Heart right ventricle (tissue), 16 donors: ENCODE data around the gene LRMDA. TPM values are rescaled to one million over a fixed set of nuclear protein-coding genes. Genes with fewer than 3 reads are reported as not detected.

Experiments
- ATAC-seq, 8 donors: fragments of 200-7000 bp; cut with Tn5 transposase; one replicate each; pipeline ENCODE4 v1.9.1; 2020; ENCODE audit warnings: mild to moderate bottlenecking in 8 of 8, moderate library complexity in 8 of 8, moderate number of reproducible peaks in 1 of 8
- DNase-seq, 2 donors: peaks; one replicate each; pipeline ENCODE4 v3.0.0-alpha.2; 2020
- H3K27ac ChIP-seq, 10 donors: fragments of 200-600 bp; sonication (generic) in 2 of 10; one replicate each; pipeline versions ENCODE4 v1.5.0 to v1.8.0; 2020 to 2022; ENCODE audit warnings: mild to moderate bottlenecking in 3 of 10
- H3K27me3 ChIP-seq, 7 donors: fragments of 200-600 bp; one replicate each; pipeline ENCODE4 v1.8.0; 2021 to 2022; ENCODE audit warnings: mild to moderate bottlenecking in 2 of 7
- H3K36me3 ChIP-seq, 9 donors: fragments of 200-600 bp; sonication (generic) in 1 of 9; one replicate each; pipeline versions ENCODE4 v1.5.0 to v1.8.0; 2020 to 2022; ENCODE audit warnings: mild to moderate bottlenecking in 2 of 9
- H3K4me1 ChIP-seq, 9 donors: fragments of 200-600 bp; sonication (generic) in 1 of 9; one replicate each; pipeline versions ENCODE4 v1.5.0 to v1.8.0; 2020 to 2022; ENCODE audit warnings: mild to moderate bottlenecking in 4 of 9
- H3K4me3 ChIP-seq, 10 donors: fragments of 200-600 bp; sonication (generic) in 2 of 10; one replicate each; pipeline versions ENCODE4 v1.5.0 to v1.8.0; 2020 to 2022; ENCODE audit warnings: mild to moderate bottlenecking in 7 of 10, moderate library complexity in 2 of 10
- H3K9me3 ChIP-seq, 11 donors: fragments of 200-600 bp in 10 of 11; sonication (generic) in 2 of 11; one replicate each; pipeline versions ENCODE4 v1.5.0 to v1.8.0; 2013 to 2022; ENCODE audit warnings: mild to moderate bottlenecking in 2 of 11, control low read depth in 1 of 11, moderate library complexity in 1 of 11
- whole genome bisulfite sequencing, 2 donors: extraction: QIAGEN DNeasy Blood & Tissue Kit; methylation state at CpG; one replicate each; pipeline ENCODE4 v1.1.7; 2013; ENCODE audit warnings: inconsistent platforms in 1 of 2; 5-methylcytosine and 5-hydroxymethylcytosine counted together
- intact Hi-C, 10 donors: fragments of 100-400 bp; cut with DNase I; formaldehyde crosslinking; loops; one replicate each; pipeline versions ENCODE4 v1.11.1 to v1.14.2; 2022
- polyA plus RNA-seq, 2 donors: library from polyadenylated mRNA; stranded (reverse); fragments of 200-250 nt; gene quantifications; one replicate each; pipeline ENCODE4 v1.2.3, GENCODE V29; 2013
- total RNA-seq, 10 donors: library from RNA; stranded (reverse); fragmentation: NEBNext Ultra II Directional in 3 of 10; extraction: Animal tissue kit (Norgen Biotek cat#: 25700) in 3 of 10; gene quantifications; one replicate each; pipeline versions ENCODE4 v1.2.1 to v1.2.4, GENCODE V29; 2021 to 2023
- TF ChIP-seq, protein P1 (sequence below), 9 donors: fragments of 200-600 bp; sonication (generic) in 2 of 9; IDR thresholded peaks; one replicate each; pipeline versions ENCODE4 v1.5.0 to v1.8.0; 2021 to 2022; ENCODE audit warnings: antibody characterized with exemption in 9 of 9, mild to moderate bottlenecking in 5 of 9, moderate library complexity in 1 of 9
- donor health status: Arrhythmogenic right ventricular cardiomyopathy.
- donor health status: ischemic (EF 13 %, LVEDD 7.1; RV severe dilation, severe dysfunction).
- donor health status: healthy with polysubstance abuse.
- donor health status: DM: no; HTN: yes; CAD: no.
- donor health status: DM: no; HTN: no; CAD: no.
- donor health status: ischemic (EF 25% LVEDD 6.9; RV normal size, moderate dysfunction).
- donor health status: ischemic (EF 25% LVEDD 5.7; RV mildly dilated, moderate dysfunction).
- donor health status: healthy.
- donor health status: DM: yes; HTN: yes; CAD: no.
- donor health status: Ischemic cardiomyopathy.
- donor health status: ischemic (EF 35%, LVEDD 5.7; RV mildly dilated, moderate dysfunction).
- donor health status: nonischemic (EF 11% LVEDD 7.7; RV severe dilation, severe dysfunction).
- donor health status: DM: yes; HTN: yes; CAD: no.
- donor health status: PGD.
- donor health status: ischemic (EF 29% LVEDD 5.4; RV normal size, mild dysfunction).
- donor health status: nonischemic (EF 23%, LVEDD 6.1; RV moderate dilation, normal function).

Gene LRMDA
- total and polyA plus RNA-seq, 12 donors: 4.0 to 59.8 (median 12.7) TPM

DNA sequence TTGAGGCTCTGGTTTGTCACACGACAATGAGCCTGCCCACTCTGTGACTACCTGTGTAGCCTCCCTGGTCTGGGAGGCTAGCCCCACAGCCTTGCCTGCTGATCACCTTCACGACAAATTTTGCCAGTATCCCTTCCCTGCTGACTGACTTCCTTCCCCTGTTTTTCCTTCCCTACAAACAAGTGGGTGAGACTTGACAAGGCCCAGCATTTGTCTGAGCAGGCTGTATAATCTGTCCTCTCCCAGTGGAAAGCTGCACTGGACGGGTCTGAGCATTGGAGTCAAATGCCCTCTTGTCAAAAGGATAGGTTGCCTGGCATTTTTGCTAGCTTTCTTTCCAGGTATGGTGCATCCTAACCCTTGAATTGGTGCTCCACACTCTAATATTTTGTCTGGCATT, 1117.7 kb downstream of the LRMDA start:
- Histone ChIP-seq H3K9me3 (no peaks in the 10 kb centered on the region), H3K27me3 (no peaks in the 10 kb centered on the region), H3K36me3 (no peaks in the 10 kb centered on the region), H3K4me3 (no peak overlapping the region), H3K27ac (no peak overlapping the region), H3K4me1 (peaks cover 0 to 26% (median 6%) of the 10 kb centered on the region in 9 donors)
- no peak for DNase-seq
- WGBS, 2 donors: 70 to 80% methylated on average over 3 of the region's 3 CpGs
- no peak for ATAC-seq
- intact Hi-C loops: loop anchor here (5.0 to 10.0 kb wide), 15 partner anchors 107 to 1154 kb away; partner anchors contain the start of gene ZNF503 (in 4 of the 10)
- TF ChIP-seq, protein P1, sequence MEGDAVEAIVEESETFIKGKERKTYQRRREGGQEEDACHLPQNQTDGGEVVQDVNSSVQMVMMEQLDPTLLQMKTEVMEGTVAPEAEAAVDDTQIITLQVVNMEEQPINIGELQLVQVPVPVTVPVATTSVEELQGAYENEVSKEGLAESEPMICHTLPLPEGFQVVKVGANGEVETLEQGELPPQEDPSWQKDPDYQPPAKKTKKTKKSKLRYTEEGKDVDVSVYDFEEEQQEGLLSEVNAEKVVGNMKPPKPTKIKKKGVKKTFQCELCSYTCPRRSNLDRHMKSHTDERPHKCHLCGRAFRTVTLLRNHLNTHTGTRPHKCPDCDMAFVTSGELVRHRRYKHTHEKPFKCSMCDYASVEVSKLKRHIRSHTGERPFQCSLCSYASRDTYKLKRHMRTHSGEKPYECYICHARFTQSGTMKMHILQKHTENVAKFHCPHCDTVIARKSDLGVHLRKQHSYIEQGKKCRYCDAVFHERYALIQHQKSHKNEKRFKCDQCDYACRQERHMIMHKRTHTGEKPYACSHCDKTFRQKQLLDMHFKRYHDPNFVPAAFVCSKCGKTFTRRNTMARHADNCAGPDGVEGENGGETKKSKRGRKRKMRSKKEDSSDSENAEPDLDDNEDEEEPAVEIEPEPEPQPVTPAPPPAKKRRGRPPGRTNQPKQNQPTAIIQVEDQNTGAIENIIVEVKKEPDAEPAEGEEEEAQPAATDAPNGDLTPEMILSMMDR (IDR thresholded peaks at IDR 0.05): no peak

DNA sequence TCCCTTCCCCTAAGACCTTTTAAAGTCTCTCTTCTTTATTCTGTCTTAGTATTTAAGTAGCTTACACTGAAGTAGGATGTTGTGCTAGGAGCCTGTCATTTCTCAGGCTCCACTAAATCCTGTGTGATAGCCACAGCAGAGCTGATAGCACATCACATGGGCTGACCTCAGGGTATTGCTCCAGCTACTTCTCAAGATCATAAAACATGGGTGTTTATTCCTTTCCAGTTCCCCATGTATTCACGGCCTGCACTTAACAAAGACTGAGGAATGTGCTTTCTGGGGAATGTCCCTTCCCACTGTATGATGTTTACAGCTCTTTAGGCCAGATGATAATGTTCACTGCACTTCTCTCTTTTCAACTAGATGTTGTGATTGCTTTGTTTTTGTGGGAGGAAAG, 1119.4 kb downstream of the LRMDA start:
- no peak for DNase-seq
- Histone ChIP-seq H3K27me3 (no peaks in the 10 kb centered on the region), H3K36me3 (no peaks in the 10 kb centered on the region), H3K4me1 (peaks cover 0 to 29% (median 10%) of the 10 kb centered on the region in 9 donors), H3K9me3 (no peaks in the 10 kb centered on the region), H3K27ac (no peak overlapping the region), H3K4me3 (no peak overlapping the region)
- WGBS, 2 donors: 32 to 54% methylated on average over 1 of the region's 1 CpG
- TF ChIP-seq, protein P1 (IDR thresholded peaks at IDR 0.05): no peak
- ATAC-seq: no peak
- intact Hi-C loops: loop anchor here in 5 of 10 donors (5.0 to 10.0 kb wide), 6 partner anchors 354 to 1149 kb away; partner anchors contain the start of gene ZNF503 (in 2 of the 5)

DNA sequence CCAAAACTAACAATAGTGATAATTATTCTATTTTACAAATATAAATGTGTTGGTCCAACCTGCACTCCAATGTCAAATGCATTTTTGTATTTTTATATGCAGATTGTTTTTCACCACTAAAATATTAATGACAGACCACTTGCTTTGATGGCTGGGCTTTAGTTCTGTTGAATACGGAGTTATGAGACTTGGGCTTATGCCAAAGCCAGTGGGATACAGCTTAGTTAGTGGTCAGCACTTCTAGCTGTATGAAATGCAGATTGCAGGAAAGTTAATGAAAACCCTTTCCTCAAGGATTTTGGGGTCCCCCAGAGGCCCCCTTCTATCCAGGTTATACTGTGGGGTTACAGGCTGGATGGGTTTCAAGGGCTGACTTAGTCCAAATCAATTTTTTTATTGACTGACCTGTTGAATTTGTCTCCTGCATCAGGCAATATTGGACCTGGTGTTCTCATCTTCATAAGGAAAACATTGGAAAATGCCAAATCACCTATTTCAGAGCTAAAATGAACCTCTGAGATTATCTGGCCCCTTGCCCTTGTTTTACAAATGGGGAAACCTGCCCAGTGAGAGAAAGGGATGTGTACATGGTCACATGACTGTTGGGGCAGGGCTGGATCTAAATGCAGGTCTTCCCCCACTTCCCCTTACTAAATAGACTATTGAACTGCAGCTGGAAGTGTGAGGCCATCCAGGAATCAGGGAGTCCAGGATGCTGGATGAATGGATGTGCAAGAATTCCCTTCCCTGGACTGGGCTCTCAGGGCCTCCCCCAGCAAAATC, 1120.9 kb downstream of the LRMDA start:
- intact Hi-C loops: loop anchor here in 5 of 10 donors (5.0 to 10.0 kb wide), 6 partner anchors 353 to 1150 kb away; partner anchors contain the start of gene ZNF503 (in 2 of the 5)
- no peak for ATAC-seq
- WGBS, 2 donors: 83 to 97% methylated on average over 1 of the region's 1 CpG
- H3K36me3 ChIP-seq: no peaks in the 10 kb centered on the region
- no peak for DNase-seq
- TF ChIP-seq, protein P1 (IDR thresholded peaks at IDR 0.05): no peak
- H3K9me3 ChIP-seq: no peaks in the 10 kb centered on the region
- H3K27ac ChIP-seq: no peak overlapping the region
- peaks cover 0 to 25% (median 10%) of the 10 kb centered on the region in 9 donors for H3K4me1 ChIP-seq
- H3K27me3 ChIP-seq: no peaks in the 10 kb centered on the region
- H3K4me3 ChIP-seq: no peak overlapping the region

DNA sequence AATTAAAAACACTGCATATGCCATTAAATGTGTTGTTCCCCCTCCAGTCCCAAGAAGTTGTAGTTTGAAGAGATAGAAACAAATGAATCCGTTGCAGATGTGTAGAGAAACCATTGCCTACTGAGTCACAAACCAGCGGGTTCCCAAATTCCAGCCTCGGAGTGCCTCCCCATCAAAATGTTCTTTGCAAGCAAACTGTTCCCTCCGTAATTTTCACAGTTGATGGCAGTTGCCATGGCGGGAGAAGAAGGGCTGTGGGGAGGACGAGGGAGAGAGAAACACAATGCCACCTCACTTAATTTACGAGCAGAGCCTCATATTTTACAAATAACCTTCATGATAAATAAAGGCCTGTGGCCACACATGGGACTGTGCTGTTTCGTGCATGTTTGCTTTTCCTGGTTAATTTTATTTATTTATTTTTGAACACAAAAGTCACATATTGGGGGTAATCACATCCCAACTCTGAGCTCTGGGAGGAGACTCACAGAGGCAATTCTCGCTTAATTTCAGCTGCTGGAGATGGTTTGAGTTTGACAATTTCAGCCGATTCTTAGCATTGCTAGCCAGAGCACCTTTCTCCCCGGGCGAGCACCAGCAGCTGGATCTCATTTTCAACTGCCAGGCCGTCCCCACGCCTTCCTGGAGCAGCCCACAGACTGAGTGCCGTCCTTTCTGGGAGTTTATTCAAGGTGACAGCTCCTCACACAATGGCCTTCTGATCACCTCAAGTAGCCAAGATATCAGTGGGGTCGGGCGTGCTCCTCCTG, 1122.0 kb downstream of the LRMDA start:
- TF ChIP-seq, protein P1 (IDR thresholded peaks at IDR 0.05): no peak
- Histone ChIP-seq H3K9me3 (no peaks in the 10 kb centered on the region), H3K4me1 (peaks cover 0 to 25% (median 6%) of the 10 kb centered on the region in 9 donors), H3K27me3 (no peaks in the 10 kb centered on the region), H3K36me3 (no peaks in the 10 kb centered on the region), H3K27ac (no peak overlapping the region), H3K4me3 (no peak overlapping the region)
- intact Hi-C loops: loop anchor here in 5 of 10 donors (5.0 to 10.0 kb wide), 6 partner anchors 351 to 1151 kb away; partner anchors contain the start of gene ZNF503 (in 2 of the 5)
- DNase-seq (no peak), ATAC-seq (peak in 3 of 8 donors; percentile 21 to 57 (median 29))
- WGBS, 2 donors: 84 to 85% methylated on average over 17 of the region's 17 CpGs
